GM19239 (cell line): ENCODE measurements around the gene ME3.
A peak's percentile ranks its signal among the peaks of the same experiment; 100 is the strongest.
"Not testable (repeated sequence)": the region's sequence is repeated elsewhere in the genome, so short reads cannot be mapped to it uniquely, and the experiment has no call there.

Experiments
- DNase-seq: peaks from one replicate; pipeline ENCODE4 v3.0.0; 2011; ENCODE audit warnings: low spot score; ENCODE audit not compliant: insufficient read length
- FAIRE-seq: peaks from 2 replicates; lab custom pipeline; 2011; peaks lifted over from hg19 to GRCh38; lab: Jason Lieb, UNC

ME3 gene

DNA sequence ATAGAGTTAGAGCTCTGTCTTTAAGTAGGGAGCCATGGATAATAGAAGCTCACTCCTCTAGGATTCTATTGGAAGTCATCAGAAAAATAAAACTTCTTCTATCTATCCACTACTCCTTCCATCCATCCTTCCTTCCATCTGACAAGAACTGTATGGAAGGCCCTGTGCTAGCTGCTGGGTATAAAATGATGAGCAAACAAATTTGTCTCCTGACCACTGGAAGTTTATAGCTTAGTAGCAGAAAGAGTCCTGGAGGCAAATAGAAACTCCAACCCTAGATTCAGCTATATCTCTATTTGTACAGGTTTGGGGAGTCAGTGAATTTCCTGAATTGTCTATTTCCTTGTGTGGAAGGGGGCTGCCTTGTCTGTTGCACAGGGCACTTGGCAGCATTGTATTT lies 136.6 kb downstream of the ME3 start:
- no peak for DNase-seq
- FAIRE-seq: no peak

DNA sequence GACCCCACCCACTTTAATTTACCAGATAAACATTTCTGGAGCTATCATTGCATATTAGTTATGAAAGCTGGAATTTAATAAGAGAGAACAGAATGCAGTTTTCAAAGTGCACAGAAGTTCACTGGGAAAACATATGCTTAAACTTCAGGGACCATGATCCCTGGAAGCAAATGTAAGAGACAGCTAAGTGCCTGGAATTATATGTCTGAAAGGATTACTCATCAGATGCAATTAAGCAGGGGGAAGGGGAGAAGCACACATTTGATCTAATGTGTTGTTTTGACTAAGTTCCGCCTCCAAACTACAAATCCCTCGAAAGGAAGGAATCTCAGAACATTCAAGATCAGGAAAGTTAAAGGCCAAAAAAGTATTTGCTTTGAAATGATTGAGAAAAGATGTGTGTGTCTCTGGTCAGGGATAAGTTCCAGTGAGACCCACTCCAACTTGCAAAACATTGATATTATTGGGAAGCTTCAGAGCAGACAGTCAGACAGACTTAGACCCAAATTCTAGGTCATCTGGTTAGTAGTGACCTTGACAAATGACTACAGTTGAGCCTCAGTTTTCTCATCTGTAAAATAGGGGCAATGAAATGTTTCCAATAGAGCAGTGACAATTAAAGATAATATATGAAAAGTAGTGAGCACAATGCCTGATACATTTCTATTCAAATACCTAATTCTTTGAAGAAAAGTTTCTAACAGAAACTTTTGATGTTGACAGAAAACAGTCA lies 147.6 kb downstream of the ME3 start:
- DNase-seq (no peak), FAIRE-seq (no peak)

DNA sequence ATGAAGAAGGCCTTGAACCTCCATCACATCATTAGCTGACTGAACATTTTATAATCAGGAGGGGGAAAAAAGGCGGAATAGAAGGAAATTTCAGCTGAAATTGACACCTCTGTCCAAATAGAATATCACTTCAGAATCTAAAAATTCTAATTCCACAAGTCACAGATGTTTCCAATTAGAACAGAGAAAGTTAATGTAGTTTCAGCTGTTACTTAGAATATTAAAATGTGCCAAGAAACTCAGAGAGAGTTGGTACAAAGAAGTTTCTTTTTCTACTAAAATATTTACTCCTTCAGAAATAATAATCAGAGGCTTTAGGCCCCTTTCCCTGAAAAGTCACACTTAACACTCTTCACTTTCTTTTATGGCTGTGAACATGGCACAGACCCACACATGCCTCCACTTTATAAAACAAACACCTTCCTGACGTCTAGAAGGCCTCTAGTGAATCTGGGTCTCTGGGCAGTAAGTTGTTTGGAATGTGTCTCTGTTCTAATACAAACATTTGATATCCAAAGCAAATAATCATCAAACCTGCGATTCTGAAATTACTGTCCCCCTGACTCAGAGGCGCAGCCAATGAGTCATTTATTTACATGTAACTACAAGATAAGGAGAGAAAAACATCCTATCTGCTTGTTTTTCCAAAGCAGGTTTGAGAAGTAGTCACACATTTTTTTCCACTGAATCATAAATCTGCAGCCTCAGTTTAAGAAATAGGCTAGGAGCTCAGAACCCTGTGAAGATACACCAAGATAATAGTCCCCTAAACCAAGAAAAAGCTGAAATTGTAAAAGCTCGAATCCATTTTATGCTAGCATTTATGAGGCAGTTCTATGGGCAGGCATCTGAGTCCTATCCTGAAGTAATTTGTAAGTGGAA lies 148.4 kb downstream of the ME3 start:
- no peak for FAIRE-seq
- DNase-seq: no peak

DNA sequence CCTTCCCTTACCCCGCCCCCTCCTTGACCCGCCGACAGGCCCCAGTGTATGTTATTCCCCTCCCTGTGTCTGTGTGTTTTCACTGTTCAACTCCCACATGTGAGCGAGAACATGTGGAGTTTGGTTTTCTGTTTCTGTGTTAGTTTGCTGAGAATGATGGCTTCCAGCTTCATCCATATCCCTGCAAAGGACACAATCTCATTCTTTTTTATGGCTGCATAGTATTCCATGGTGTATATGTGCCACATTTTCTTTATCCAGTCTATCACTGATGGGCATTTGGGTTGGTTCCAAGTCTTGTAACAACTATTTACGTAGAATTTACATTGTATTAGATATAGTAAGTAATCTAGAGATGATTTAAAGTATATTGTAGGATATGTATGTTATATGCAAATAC lies 149.9 kb downstream of the ME3 start:
- FAIRE-seq, DNase-seq: not testable (repeated sequence)

DNA sequence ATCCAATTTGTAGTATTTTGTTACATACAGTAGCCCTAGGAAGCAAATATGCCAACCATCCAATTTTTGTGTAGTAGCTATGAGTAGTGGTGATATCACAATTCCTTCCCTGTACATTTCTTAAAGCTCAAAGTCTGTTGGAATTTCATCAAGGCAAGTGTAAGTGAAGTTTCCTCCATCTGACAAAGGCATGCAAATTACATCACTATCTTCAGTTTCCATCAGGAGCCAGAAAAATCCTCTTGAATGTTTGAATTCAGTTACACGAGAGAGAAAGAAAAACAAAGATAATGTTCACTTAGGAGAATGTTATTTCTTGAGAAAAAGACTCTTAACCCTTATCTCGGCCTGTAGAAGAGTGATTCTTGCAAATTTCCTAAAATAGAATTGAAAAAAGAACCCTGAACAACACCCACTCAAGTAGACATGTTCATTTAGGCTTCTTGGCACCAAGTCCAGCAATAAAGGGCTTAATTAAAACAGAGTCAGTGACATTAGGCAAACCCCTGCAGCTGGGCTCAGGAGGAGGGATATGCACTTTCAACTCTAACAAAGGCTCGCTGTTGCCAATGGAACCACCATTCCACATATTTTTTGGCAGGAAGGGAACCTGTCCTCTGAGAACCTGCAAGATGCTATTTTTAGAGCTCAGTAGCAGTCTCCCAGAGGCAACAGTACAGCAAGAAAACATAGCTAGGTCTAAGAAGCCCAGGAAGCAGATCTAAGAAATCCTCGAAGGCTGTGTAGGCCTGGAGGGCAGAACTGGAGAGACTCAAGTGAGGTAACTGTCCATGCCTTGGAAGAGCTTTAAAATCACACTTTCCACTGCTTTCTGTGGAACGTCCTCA lies 153.1 kb downstream of the ME3 start:
- no peak for DNase-seq

DNA sequence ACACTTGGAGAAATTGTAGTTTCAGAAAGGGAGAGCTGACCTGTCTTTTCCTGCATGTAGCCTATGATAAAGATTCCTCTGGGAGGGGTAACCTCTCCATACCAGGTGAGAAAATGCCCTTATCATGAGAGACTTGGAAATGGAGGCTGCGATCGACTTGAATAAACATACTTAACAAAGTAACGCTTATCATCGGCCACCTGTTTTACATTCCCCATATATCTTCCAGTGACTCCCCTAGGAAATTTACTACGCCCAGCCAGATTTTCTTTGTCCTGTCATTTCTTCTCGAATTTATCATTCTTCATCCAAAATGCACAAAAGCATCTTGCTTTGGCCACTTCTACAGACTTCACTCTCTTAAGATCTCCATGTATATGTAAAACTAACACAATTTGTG lies 154.2 kb downstream of the ME3 start:
- FAIRE-seq (no peak), DNase-seq (no peak)

More for the DNA sequence above, 153.1 kb downstream of the ME3 start:
- no peak for FAIRE-seq

DNA sequence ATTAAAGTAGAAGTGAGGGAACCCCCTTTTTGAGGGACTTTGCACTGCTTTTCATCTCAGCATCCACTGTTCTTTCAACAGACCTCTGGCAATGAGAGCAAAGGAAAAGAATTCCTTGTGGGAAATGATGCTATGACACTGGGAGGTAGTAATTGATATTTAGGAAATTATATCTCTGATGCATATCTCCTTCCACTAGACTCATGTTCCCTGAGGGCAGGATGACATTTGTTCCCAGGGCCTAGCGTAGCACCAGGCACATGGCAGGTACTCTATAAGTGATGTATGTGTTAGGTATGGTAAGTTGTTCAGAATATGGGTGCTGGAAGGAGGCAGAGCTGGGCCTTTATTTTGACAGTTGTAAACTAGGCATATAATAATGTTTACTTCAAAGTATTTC lies 154.9 kb downstream of the ME3 start:
- no peak for DNase-seq
- no peak for FAIRE-seq

DNA sequence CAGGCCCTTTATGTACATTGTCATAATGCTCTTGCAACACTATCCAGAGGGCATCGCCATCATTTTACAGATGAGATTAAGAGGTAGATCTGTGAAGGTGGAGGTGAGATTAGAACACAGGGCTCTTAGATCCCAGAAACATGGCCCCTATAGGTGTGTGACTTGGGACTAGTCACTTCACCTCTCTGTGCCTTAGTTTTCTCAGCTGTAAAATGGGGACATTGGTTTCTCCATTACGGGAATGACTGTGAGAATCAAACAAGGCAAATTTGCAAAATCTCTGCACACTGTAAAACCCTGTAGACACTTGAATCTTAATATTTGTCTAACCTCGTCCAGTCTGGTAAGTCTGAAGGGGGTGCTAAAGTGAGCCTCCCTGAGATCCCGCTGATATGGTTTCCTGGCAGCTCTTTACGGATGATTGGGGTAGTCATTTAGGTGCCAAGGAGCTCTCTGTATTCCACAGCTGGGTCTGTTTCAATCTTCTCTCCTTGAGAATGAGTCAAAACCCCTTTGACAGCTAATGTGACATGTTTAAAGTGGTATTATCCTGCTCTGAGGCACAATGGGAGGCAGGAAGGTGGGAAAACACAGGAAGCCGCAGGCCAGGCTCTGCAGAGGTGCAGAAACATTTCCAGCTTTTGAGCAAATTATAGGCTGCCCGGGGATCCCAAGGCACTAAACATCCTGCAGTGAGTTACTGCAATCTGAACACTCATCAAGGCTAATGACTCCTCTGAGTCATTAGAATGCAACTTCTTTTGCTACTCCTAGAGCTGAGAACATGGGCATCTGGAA lies 156.9 kb downstream of the ME3 start:
- FAIRE-seq (no peak), DNase-seq (no peak)

DNA sequence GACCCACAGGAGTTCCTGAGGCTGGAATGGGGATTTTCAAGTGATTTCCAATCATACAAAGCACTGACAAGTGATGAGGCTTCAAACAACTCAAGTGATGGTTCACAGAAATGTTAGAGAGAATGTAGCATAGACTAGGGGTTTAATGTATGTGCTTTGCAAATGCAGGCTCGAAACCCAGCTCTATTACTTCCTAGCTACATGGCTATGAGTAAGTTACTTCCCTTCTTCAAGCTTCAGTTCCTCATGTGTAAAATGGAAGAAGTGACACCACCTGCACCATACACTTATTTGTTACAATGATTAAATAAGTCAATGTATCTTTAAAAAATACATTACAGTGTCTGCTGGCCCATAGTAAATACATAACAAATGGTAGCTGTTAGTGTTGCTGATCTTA lies 158.0 kb downstream of the ME3 start:
- FAIRE-seq: no peak
- no peak for DNase-seq

DNA sequence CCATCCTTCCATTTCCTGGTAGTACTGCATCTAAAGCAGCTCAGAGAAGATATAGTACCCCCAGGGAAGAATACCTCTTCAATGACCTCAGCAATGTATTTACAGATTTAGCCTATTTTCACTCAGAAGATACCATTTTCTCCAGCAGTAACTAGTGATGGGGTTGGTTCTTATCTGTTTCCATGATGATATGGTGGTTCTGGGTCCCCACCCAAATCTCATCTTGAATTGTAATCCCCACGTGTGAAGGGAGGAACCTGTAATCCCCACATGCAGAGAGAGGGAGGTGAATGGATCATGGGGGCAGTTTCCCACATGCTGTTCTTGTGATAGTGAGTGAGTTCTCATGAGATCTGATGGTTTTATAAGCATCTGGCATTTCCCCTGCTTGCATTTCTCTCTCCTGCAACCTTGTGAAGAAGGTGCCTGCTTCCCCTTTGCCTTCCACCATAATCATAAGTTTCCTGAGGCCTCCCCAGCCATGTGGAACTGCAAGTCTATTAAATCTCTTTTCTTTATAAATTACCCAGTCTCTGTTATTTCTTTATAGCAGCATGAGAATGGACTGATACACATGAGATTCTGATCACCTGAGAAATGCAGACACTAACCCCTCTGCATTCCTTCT lies 158.6 kb downstream of the ME3 start:
- FAIRE-seq: no peak

DNA sequence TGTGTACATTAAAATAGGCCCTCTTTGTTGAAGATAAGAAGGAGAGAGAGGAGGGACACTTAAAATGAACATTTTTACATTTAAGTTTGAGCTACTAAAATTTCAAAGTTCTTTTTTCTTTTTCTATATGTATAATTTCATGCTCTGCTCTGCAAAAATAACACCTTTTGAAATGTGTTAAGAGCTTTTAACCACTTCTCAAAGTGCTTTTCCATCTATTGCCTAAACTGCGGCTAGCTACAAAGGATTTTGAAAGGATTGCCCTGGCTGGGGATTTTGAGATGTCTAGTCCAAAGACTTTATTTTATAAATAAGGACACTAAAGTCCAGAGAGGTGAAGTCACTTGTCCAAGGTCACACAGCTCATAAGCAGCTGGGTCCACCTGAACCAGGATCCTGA lies 159.3 kb downstream of the ME3 start:
- FAIRE-seq (no peak), DNase-seq (no peak)

More for the DNA sequence above, 158.6 kb downstream of the ME3 start:
- DNase-seq: no peak

DNA sequence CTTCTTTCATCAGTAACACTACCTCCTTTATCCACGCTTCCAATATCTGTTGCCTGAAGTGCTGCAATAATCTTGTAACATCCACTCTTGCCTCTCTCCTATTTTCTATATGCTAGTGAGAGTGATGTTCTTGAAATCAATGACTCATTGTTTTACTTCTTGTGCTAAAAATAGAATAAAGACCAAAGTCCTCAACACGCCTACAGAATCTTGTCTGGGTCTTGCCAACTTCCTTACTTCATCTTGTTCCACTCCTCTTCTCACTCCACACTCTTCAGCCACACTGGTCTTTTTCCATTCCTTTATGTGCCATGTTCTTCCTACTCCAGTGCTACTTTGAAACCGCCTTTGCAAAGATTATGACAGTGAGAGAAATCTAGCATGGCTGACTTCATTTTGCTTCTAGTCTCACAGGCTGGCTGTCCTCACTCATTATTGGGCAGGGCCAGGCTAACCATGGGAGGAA lies 161.3 kb downstream of the ME3 start:
- DNase-seq (no peak), FAIRE-seq (peak; percentile 33)

DNA sequence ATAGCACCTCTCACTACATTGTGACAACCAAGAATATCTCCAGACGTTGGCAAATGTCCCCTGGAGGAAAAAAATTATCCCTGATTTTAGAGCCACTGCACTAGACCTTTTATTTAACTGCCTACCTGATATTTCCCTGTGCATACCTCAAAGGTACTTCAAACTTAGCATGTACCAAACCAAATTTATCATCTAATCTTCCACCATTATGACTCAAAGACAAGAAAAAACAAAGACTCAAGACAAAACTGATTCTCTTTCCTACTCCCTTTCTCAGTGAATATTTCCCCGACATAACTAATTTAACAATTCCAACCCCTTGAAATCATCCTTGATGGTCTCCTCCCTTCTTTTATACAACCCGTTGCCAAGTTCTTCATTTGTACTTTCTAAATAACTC lies 161.7 kb downstream of the ME3 start:
- FAIRE-seq: no peak
- no peak for DNase-seq

DNA sequence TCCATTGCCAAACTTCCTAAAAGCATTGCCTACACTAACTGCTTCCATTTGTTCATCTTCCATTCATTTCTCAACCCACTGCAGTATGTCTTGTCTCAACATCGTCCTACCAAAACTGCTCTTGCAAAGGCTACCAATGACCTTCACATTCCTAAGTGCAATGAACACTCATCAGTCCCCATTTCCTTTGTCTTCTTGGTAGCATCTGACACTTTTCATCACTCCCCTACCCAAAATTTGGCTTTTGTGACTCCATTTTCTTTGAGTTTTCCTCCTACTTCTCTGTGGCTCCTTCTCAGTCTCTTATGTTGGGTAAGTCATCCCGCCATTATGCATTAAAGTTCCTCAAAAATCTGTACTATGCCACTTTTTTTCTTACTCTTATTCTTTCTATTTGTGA lies 162.3 kb downstream of the ME3 start:
- FAIRE-seq: no peak
- no peak for DNase-seq

DNA sequence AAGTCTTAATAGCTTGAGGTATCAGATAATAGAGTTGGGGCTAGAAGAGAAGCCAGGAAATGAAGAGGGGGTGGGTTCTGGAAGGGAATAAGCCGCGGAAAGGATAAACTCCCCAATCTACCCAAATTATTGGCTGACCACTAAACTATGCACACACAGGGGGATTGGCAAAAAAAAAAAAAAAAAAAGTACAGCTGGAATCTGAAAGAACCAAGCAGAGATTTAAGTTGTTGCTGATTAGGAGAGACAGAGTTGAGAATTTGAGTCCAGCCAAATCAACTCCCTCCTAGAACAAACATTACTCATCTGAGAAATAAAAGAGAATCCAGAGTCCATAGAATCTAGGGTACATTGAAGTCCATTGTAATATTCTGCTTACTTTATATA lies 162.8 kb downstream of the ME3 start:
- DNase-seq (no peak), FAIRE-seq (no peak)

DNA sequence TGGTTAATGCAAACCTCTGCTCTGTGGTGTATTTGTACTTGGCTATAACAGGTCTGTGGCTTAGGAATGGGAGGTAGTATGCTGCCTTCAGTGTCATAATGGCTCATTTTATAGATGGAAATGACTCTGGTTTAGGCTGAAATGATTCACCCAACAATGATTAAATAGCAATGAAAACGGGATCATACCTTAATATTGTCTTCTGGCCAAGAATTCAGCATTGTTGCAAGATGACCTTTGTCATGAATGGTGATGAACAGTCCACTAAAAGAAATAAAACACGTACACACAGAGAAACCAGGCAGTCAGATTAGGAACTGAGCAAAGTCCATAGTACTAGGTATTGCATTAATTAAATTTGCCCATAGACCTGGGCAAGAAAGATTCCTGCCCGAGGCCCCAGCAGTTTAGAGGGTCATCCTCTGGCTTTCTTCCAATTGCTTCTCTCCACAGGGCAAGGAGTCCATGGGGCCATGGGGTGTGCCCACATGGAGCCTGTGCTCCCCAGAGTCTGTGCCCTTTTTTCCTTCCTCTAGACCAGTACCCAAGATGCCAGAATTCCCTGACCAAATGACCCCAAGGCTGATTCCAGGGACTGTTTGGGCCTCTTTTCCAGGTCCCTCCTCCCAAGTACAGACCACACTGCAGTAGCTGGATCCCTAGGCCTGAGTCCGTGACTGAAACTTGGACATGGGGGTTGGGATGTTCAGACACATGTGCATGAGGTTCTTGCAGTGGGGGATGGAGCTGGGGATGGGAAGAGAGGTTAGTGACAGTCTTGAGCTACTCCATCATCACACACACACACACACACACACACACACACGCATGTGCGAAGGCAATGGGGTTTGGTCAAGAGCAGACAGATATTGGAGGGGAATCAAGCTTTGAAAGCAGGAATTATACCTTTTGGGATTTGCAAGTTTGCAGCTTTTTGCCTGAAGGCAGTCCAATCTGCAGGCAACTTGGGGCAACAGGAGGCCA lies 163.5 kb downstream of the ME3 start:
- DNase-seq (no peak), FAIRE-seq (no peak)

DNA sequence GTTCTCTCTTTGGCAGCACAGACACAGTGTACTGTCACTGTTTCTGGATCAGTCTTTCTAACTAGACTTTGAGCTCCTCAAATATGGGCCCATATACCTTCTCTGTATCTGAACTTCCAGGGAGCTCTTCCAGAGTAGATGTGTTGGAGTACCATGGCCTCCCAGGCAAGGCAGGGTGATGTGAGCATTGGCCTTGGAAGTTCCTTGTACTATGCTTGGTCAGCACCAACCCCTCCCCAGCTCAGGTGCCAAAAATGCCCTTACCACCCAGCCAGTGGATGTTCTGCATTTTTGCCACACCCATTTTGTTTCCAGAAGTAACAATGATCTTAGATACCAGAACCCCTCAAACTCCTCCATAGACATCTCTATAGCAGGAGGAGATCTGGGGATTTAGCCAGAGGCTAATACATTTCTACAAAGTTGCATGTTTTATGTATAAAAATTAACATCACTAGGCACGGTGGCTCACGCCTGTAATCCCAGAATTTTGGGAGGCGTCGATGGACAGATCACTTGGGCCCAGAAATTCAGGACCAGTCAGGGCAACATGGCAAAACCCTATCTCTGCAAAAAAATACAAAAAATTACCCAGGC lies 165.1 kb downstream of the ME3 start:
- FAIRE-seq (no peak), DNase-seq (no peak)

DNA sequence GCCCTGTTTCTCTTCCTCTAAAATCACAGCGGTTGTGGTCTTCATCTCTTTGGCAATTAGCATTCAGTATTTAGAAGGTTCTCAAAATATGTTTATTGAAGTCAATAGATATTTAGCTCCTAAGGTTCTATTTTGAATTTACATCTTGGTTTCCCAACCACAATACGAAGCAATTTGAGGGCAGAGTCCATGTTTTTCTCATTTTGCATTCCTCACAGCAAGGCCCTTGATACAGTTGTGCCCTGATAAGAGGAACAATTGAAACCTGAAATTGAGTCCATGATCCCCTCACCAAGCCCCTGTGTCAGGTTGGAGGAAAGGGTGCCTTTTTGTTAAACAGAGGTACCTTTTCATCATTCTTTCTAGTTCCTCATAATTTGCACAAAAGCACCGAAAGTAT lies 166.2 kb downstream of the ME3 start:
- DNase-seq: no peak
- FAIRE-seq: no peak
